Muscle layer of duodenum (tissue), 2 donors: ENCODE measurements around the gene NEMP2.

Experiments
- H3K27ac ChIP-seq: one replicate; pipeline ENCODE4 v1.7.0; 2013; ENCODE audit warnings: mild to moderate bottlenecking, low read length
- H3K27me3 ChIP-seq: one replicate; pipeline ENCODE4 v1.7.0; 2013; ENCODE audit warnings: low read depth, mild to moderate bottlenecking, control low read depth, low read length
- H3K36me3 ChIP-seq, 2 donors: one replicate each; pipeline ENCODE4 v1.7.0; 2013; ENCODE audit warnings: low read length in 2 of 2, control low read depth in 1 of 2, mild to moderate bottlenecking in 1 of 2; ENCODE audit not compliant: insufficient read depth in 2 of 2, control insufficient read depth in 1 of 2
- H3K4me1 ChIP-seq, 2 donors: one replicate each; pipeline ENCODE4 v1.7.0; 2013; ENCODE audit warnings: low read length in 2 of 2, mild to moderate bottlenecking in 2 of 2, control low read depth in 1 of 2, moderate library complexity in 1 of 2; ENCODE audit not compliant: insufficient read depth in 2 of 2, control insufficient read depth in 1 of 2
- H3K4me3 ChIP-seq, 2 donors: one replicate each; pipeline ENCODE4 v1.7.0; 2013; ENCODE audit warnings: low read length in 2 of 2, low read depth in 1 of 2, mild to moderate bottlenecking in 1 of 2
- H3K9me3 ChIP-seq, 2 donors: one replicate each; pipeline ENCODE4 v1.7.0; 2013; ENCODE audit warnings: low read length in 2 of 2, control low read depth in 1 of 2, mild to moderate bottlenecking in 1 of 2; ENCODE audit not compliant: control insufficient read depth in 1 of 2
- donor health status: healthy.

Gene NEMP2

GRCh38 chr2:190533968-190534309, 583 bp downstream of the NEMP2 start:
- H3K27ac ChIP-seq: peak overlapping the region; percentile 95
- H3K4me1 ChIP-seq: no peaks in the 10 kb centered on the region
- no peaks in the 10 kb centered on the region for H3K27me3 ChIP-seq
- H3K4me3 ChIP-seq: peak overlapping the region; percentile 72 to 89
- peaks cover 0 to 13% of the 10 kb centered on the region in 2 donors for H3K9me3 ChIP-seq
- H3K36me3 ChIP-seq: no peaks in the 10 kb centered on the region

- Histone ChIP-seq H3K4me3 (peak overlapping the region; percentile 72 to 89), H3K9me3 (peaks cover 0 to 9% of the 10 kb centered on the region in 2 donors)
These were observed 1.2 kb downstream of the NEMP2 start for GRCh38 chr2:190533175-190533967.

GRCh38 chr2:190532581-190532980, 1.9 kb downstream of the NEMP2 start:
- Histone ChIP-seq H3K4me1 (no peaks in the 10 kb centered on the region), H3K4me3 (no peak overlapping the region), H3K27me3 (no peaks in the 10 kb centered on the region), H3K36me3 (no peaks in the 10 kb centered on the region), H3K27ac (no peak overlapping the region), H3K9me3 (peaks cover 0 to 1% of the 10 kb centered on the region in 2 donors)

More at GRCh38 chr2:190533175-190533967, 1.2 kb downstream of the NEMP2 start:
- Histone ChIP-seq H3K27ac (peak overlapping the region; percentile 95), H3K4me1 (no peaks in the 10 kb centered on the region), H3K27me3 (no peaks in the 10 kb centered on the region), H3K36me3 (no peaks in the 10 kb centered on the region)

GRCh38 chr2:190530248-190530900, 4.1 kb downstream of the NEMP2 start:
- Histone ChIP-seq H3K36me3 (no peaks in the 10 kb centered on the region), H3K4me3 (no peak overlapping the region), H3K27ac (no peak overlapping the region), H3K4me1 (no peaks in the 10 kb centered on the region), H3K27me3 (no peaks in the 10 kb centered on the region), H3K9me3 (no peaks in the 10 kb centered on the region)

- Histone ChIP-seq H3K4me3 (no peak overlapping the region), H3K9me3 (no peaks in the 10 kb centered on the region), H3K4me1 (no peaks in the 10 kb centered on the region), H3K27me3 (no peaks in the 10 kb centered on the region), H3K36me3 (peaks cover 0 to 2% of the 10 kb centered on the region in 2 donors), H3K27ac (no peak overlapping the region)
These were observed 4.9 kb downstream of the NEMP2 start for GRCh38 chr2:190529486-190530247.

- H3K27me3 ChIP-seq: no peaks in the 10 kb centered on the region
- no peaks in the 10 kb centered on the region for H3K9me3 ChIP-seq
- no peak overlapping the region for H3K27ac ChIP-seq
- H3K36me3 ChIP-seq: peaks cover 0 to 6% of the 10 kb centered on the region in 2 donors
- H3K4me3 ChIP-seq: no peak overlapping the region
- H3K4me1 ChIP-seq: no peaks in the 10 kb centered on the region
These were observed 6.0 kb downstream of the NEMP2 start for GRCh38 chr2:190528521-190529001.

GRCh38 chr2:190527918-190528317, 6.6 kb downstream of the NEMP2 start:
- Histone ChIP-seq H3K36me3 (peaks cover 0 to 6% of the 10 kb centered on the region in 2 donors), H3K9me3 (no peaks in the 10 kb centered on the region), H3K27ac (no peak overlapping the region), H3K27me3 (no peaks in the 10 kb centered on the region), H3K4me3 (no peak overlapping the region), H3K4me1 (no peaks in the 10 kb centered on the region)

GRCh38 chr2:190527214-190527613, 7.3 kb downstream of the NEMP2 start:
- Histone ChIP-seq H3K9me3 (no peaks in the 10 kb centered on the region), H3K27ac (no peak overlapping the region), H3K4me1 (no peaks in the 10 kb centered on the region), H3K27me3 (no peaks in the 10 kb centered on the region), H3K36me3 (peaks cover 0 to 6% of the 10 kb centered on the region in 2 donors), H3K4me3 (no peak overlapping the region)

- no peaks in the 10 kb centered on the region for H3K9me3 ChIP-seq
- no peaks in the 10 kb centered on the region for H3K4me1 ChIP-seq
- no peak overlapping the region for H3K27ac ChIP-seq
- no peaks in the 10 kb centered on the region for H3K27me3 ChIP-seq
- peaks cover 0 to 6% of the 10 kb centered on the region in 2 donors for H3K36me3 ChIP-seq
- no peak overlapping the region for H3K4me3 ChIP-seq
These were observed 8.3 kb downstream of the NEMP2 start for GRCh38 chr2:190526105-190526750.

GRCh38 chr2:190524928-190525327, 9.6 kb downstream of the NEMP2 start:
- no peaks in the 10 kb centered on the region for H3K4me1 ChIP-seq
- no peak overlapping the region for H3K27ac ChIP-seq
- peaks cover 0 to 6% of the 10 kb centered on the region in 2 donors for H3K36me3 ChIP-seq

More at GRCh38 chr2:190524928-190525327, 9.6 kb downstream of the NEMP2 start:
- Histone ChIP-seq H3K9me3 (no peaks in the 10 kb centered on the region), H3K4me3 (no peak overlapping the region), H3K27me3 (no peaks in the 10 kb centered on the region)
